ENCODE measurements around the gene OR4D5. TPM values are rescaled to one million over a fixed set of nuclear protein-coding genes. Genes with fewer than 3 reads are reported as not detected.

The OR4D5 gene
- total RNA-seq (not detected), total RNA-seq (0 reads per million in 2 donors)

GRCh38 chr11:123939317-123939716 is at the start of gene OR4D5:
Gene OR4D5 (plus strand): TSS chr11:123939617. CDS start chr11:123939617, 0 bp downstream.
- no peak for ATAC-seq
- H3K36me3 Mint-ChIP-seq (ENCODE audit: low read depth): no peaks in the 10 kb centered on the region
- DNase-seq: no peak
- H3K4me3 Mint-ChIP-seq: no peak within 1 kb of the TSS
- H3K27ac Mint-ChIP-seq: no peak within 1 kb of the TSS
- H3K27me3 Mint-ChIP-seq: no peaks in the 10 kb centered on the region
- H3K4me1 Mint-ChIP-seq: no peaks in the 10 kb centered on the region
- H3K9me3 ChIP-seq (ENCODE audit: control insufficient read depth, low read length, poor library complexity, severe bottlenecking): no peaks in the 10 kb centered on the region

GRCh38 chr11:123892031-123892430 is 47.4 kb upstream of the OR4D5 start:
- no peaks in the 10 kb centered on the region for H3K9me3 ChIP-seq (ENCODE audit: control insufficient read depth, low read length, poor library complexity, severe bottlenecking)
- Mint-ChIP-seq H3K27me3 (peaks cover 24% of the 10 kb centered on the region), H3K36me3 (ENCODE audit: low read depth) (no peaks in the 10 kb centered on the region), H3K4me3 (no peak overlapping the region), H3K4me1 (no peaks in the 10 kb centered on the region), H3K27ac (no peak overlapping the region)
- DNase-seq (no peak), ATAC-seq (no peak)

DNA sequence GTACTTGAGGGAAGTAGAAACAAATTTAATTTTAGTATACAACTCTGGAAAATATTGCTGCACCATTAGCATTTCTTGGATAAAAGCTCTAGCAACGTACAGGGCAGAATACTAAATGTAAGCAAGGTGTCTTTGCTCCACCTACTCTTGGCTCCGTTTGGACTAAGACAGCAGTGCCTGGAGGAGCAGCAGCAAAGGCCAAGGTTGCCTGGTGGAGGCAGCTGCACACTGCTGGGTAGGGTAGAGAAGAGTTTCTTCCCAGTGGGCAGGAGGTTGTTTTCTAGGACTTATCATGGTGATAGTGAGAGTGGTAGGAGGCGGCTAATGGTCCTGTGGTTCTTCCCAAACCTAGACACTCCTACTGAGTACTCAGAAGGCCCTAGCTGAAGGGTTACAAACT is 39.6 kb upstream of the OR4D5 start:
- H3K9me3 ChIP-seq (ENCODE audit: control insufficient read depth, low read length, poor library complexity, severe bottlenecking): no peaks in the 10 kb centered on the region
- Mint-ChIP-seq H3K27ac (no peak overlapping the region), H3K27me3 (peaks cover 15% of the 10 kb centered on the region), H3K4me3 (no peak overlapping the region), H3K4me1 (no peaks in the 10 kb centered on the region), H3K36me3 (ENCODE audit: low read depth) (no peaks in the 10 kb centered on the region)
- ATAC-seq (no peak), DNase-seq (no peak)

- no peaks in the 10 kb centered on the region for H3K9me3 ChIP-seq (ENCODE audit: control insufficient read depth, low read length, poor library complexity, severe bottlenecking)
- DNase-seq (no peak), ATAC-seq (no peak)
- Mint-ChIP-seq H3K4me3 (no peak within 1 kb of the TSS), H3K36me3 (ENCODE audit: low read depth) (no peaks in the 10 kb centered on the region), H3K27ac (no peak within 1 kb of the TSS), H3K4me1 (no peaks in the 10 kb centered on the region), H3K27me3 (peaks cover 16% of the 10 kb centered on the region)
Observed at GRCh38 chr11:123901867-123902266, 37.5 kb upstream of the OR4D5 start, which contains the start of gene OR8D4. Gene OR8D4 (plus strand): TSS chr11:123902167. CDS start chr11:123906432, 4,265 bp downstream.

DNA sequence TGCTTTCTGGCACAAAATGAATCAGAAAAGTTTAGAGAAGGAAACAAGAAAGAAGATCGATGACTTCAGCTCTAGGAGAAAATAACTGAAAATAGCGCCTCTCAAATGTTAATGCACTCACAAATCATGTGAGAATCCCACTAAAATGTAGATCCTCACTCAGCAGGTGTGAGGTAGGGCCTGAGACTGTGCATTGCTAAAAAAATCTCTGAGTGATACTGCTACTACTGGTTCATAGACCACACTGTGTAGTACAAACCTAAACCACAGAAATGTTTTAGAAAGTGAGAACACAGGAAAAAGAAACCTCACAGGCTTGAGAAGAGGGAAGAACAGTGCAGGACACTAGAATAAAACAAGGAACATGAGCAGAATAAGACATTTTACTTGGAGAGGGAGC is 35.5 kb upstream of the OR4D5 start:
- no peak for ATAC-seq
- no peak overlapping the region for H3K27ac Mint-ChIP-seq
- H3K4me1 Mint-ChIP-seq: no peaks in the 10 kb centered on the region
- H3K27me3 Mint-ChIP-seq: peaks cover 24% of the 10 kb centered on the region
- H3K9me3 ChIP-seq (ENCODE audit: control insufficient read depth, low read length, poor library complexity, severe bottlenecking): no peaks in the 10 kb centered on the region
- H3K36me3 Mint-ChIP-seq (ENCODE audit: low read depth): no peaks in the 10 kb centered on the region
- no peak for DNase-seq
- no peak overlapping the region for H3K4me3 Mint-ChIP-seq

DNA sequence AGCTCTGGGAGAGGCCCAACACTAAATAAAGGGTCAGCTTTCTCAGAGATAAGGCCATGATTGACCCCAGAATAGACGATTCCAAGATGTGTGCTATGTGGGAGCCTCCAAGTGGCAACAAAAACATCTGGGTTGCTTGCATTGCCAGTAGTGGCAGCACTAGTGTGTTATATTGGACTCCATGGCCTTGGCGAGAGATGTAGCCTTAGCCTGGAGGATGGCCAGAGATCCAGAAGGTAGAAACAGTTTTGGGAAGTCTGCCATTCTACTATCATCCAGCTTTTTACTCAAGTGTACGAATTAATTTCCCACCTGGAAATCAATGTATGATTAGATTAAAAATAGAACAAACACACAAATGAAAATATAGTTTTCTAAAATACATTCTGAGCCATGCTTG is 34.5 kb upstream of the OR4D5 start:
- DNase-seq (no peak), ATAC-seq (no peak)
- no peaks in the 10 kb centered on the region for H3K9me3 ChIP-seq (ENCODE audit: control insufficient read depth, low read length, poor library complexity, severe bottlenecking)
- peaks cover 24% of the 10 kb centered on the region for H3K27me3 Mint-ChIP-seq
- H3K4me1 Mint-ChIP-seq: no peaks in the 10 kb centered on the region
- no peaks in the 10 kb centered on the region for H3K36me3 Mint-ChIP-seq (ENCODE audit: low read depth)
- no peak overlapping the region for H3K27ac Mint-ChIP-seq
- H3K4me3 Mint-ChIP-seq: no peak overlapping the region

- no peaks in the 10 kb centered on the region for H3K36me3 Mint-ChIP-seq (ENCODE audit: low read depth)
- peaks cover 24% of the 10 kb centered on the region for H3K27me3 Mint-ChIP-seq
- no peak overlapping the region for H3K4me3 Mint-ChIP-seq
- no peak for ATAC-seq
- no peak overlapping the region for H3K27ac Mint-ChIP-seq
- H3K4me1 Mint-ChIP-seq: no peaks in the 10 kb centered on the region
- no peaks in the 10 kb centered on the region for H3K9me3 ChIP-seq (ENCODE audit: control insufficient read depth, low read length, poor library complexity, severe bottlenecking)
- no peak for DNase-seq
Observed at GRCh38 chr11:123905826-123906225, 33.6 kb upstream of the OR4D5 start.

- Mint-ChIP-seq H3K4me1 (no peaks in the 10 kb centered on the region), H3K27me3 (no peaks in the 10 kb centered on the region), H3K36me3 (ENCODE audit: low read depth) (no peaks in the 10 kb centered on the region), H3K27ac (no peak overlapping the region), H3K4me3 (no peak overlapping the region)
- ATAC-seq (no peak), DNase-seq (no peak)
- H3K9me3 ChIP-seq (ENCODE audit: control insufficient read depth, low read length, poor library complexity, severe bottlenecking): no peaks in the 10 kb centered on the region
Observed at GRCh38 chr11:123920943-123921342, 18.5 kb upstream of the OR4D5 start.

- H3K9me3 ChIP-seq (ENCODE audit: control insufficient read depth, low read length, poor library complexity, severe bottlenecking): no peaks in the 10 kb centered on the region
- no peak for ATAC-seq
- Mint-ChIP-seq H3K4me3 (no peak overlapping the region), H3K36me3 (ENCODE audit: low read depth) (no peaks in the 10 kb centered on the region), H3K4me1 (no peaks in the 10 kb centered on the region), H3K27me3 (no peaks in the 10 kb centered on the region), H3K27ac (no peak overlapping the region)
- no peak for DNase-seq
Observed at GRCh38 chr11:123924027-123924426, 15.4 kb upstream of the OR4D5 start.

- no peak overlapping the region for H3K4me3 Mint-ChIP-seq
- ATAC-seq: no peak
Observed at GRCh38 chr11:123942413-123942812, 3.0 kb downstream of the OR4D5 start.

GRCh38 chr11:123943738-123944137 is 4.3 kb downstream of the OR4D5 start, which contains the start of gene OR6T1:
Gene OR6T1 (minus strand): TSS chr11:123943838. CDS start chr11:123943838, 0 bp downstream.
- Mint-ChIP-seq H3K27ac (no peak within 1 kb of the TSS), H3K4me1 (no peaks in the 10 kb centered on the region), H3K4me3 (peak within 1 kb of the TSS; percentile 10), H3K36me3 (ENCODE audit: low read depth) (no peaks in the 10 kb centered on the region), H3K27me3 (peaks cover 21% of the 10 kb centered on the region)
- DNase-seq: no peak
- no peaks in the 10 kb centered on the region for H3K9me3 ChIP-seq (ENCODE audit: control insufficient read depth, low read length, poor library complexity, severe bottlenecking)
- no peak for ATAC-seq

More at GRCh38 chr11:123942413-123942812, 3.0 kb downstream of the OR4D5 start:
- no peak for DNase-seq
- H3K27me3 Mint-ChIP-seq: peaks cover 18% of the 10 kb centered on the region
- no peaks in the 10 kb centered on the region for H3K4me1 Mint-ChIP-seq
- no peaks in the 10 kb centered on the region for H3K36me3 Mint-ChIP-seq (ENCODE audit: low read depth)
- no peaks in the 10 kb centered on the region for H3K9me3 ChIP-seq (ENCODE audit: control insufficient read depth, low read length, poor library complexity, severe bottlenecking)
- H3K27ac Mint-ChIP-seq: no peak overlapping the region

- Mint-ChIP-seq H3K27me3 (peaks cover 21% of the 10 kb centered on the region), H3K4me1 (no peaks in the 10 kb centered on the region), H3K4me3 (no peak overlapping the region), H3K27ac (no peak overlapping the region), H3K36me3 (ENCODE audit: low read depth) (no peaks in the 10 kb centered on the region)
- ATAC-seq (no peak), DNase-seq (no peak)
- H3K9me3 ChIP-seq (ENCODE audit: control insufficient read depth, low read length, poor library complexity, severe bottlenecking): no peaks in the 10 kb centered on the region
Observed at GRCh38 chr11:123945132-123945531, 5.7 kb downstream of the OR4D5 start.

GRCh38 chr11:123956752-123957151 is 17.3 kb downstream of the OR4D5 start:
- ATAC-seq (no peak), DNase-seq (no peak)
- H3K36me3 Mint-ChIP-seq (ENCODE audit: low read depth): no peaks in the 10 kb centered on the region
- no peak overlapping the region for H3K27ac Mint-ChIP-seq
- H3K27me3 Mint-ChIP-seq: no peaks in the 10 kb centered on the region
- H3K4me3 Mint-ChIP-seq: no peak overlapping the region
- no peaks in the 10 kb centered on the region for H3K9me3 ChIP-seq (ENCODE audit: control insufficient read depth, low read length, poor library complexity, severe bottlenecking)
- no peaks in the 10 kb centered on the region for H3K4me1 Mint-ChIP-seq

- no peak overlapping the region for H3K27ac Mint-ChIP-seq
- no peaks in the 10 kb centered on the region for H3K9me3 ChIP-seq (ENCODE audit: control insufficient read depth, low read length, poor library complexity, severe bottlenecking)
- ATAC-seq (no peak), DNase-seq (no peak)
- no peaks in the 10 kb centered on the region for H3K4me1 Mint-ChIP-seq
- no peaks in the 10 kb centered on the region for H3K27me3 Mint-ChIP-seq
- no peak overlapping the region for H3K4me3 Mint-ChIP-seq
- no peaks in the 10 kb centered on the region for H3K36me3 Mint-ChIP-seq (ENCODE audit: low read depth)
Observed at GRCh38 chr11:123973816-123974215, 34.4 kb downstream of the OR4D5 start.
